GM18520 (cell line): Measurements from ENCODE around the gene TRAPPC3L.

Experiments
- ATAC-seq: cut with Tn5 transposase; IDR thresholded peaks from one replicate; pipeline ENCODE4 v1.9.1; 2021; ENCODE audit not compliant: unreplicated experiment

The TRAPPC3L gene

GRCh38 chr6:116557893-116558292 lies 12.4 kb upstream of the TRAPPC3L start:
- ATAC-seq: no peak

GRCh38 chr6:116556814-116557415 lies 11.4 kb upstream of the TRAPPC3L start:
- no peak for ATAC-seq

- no peak for ATAC-seq
Observed at GRCh38 chr6:116556065-116556464, 10.6 kb upstream of the TRAPPC3L start.

- ATAC-seq: no peak
Observed at GRCh38 chr6:116553451-116553850, 8.0 kb upstream of the TRAPPC3L start, which contains the start of gene CALHM4. TSS of gene CALHM4 (plus strand) at chr6:116553751. CDS start at chr6:116553794, 43 bp downstream.

GRCh38 chr6:116550796-116551195 lies 5.3 kb upstream of the TRAPPC3L start:
- no peak for ATAC-seq

- no peak for ATAC-seq
Observed at GRCh38 chr6:116547358-116547757, 1.9 kb upstream of the TRAPPC3L start.

GRCh38 chr6:116543149-116543548 lies 2.3 kb downstream of the TRAPPC3L start:
- ATAC-seq: no peak

- ATAC-seq: no peak
Observed at GRCh38 chr6:116542426-116542825, 3.1 kb downstream of the TRAPPC3L start.

GRCh38 chr6:116536216-116536621 lies 9.3 kb downstream of the TRAPPC3L start:
- no peak for ATAC-seq

- no peak for ATAC-seq
Observed at GRCh38 chr6:116535109-116535508, 10.4 kb downstream of the TRAPPC3L start.

GRCh38 chr6:116533233-116533957 lies 12.1 kb downstream of the TRAPPC3L start:
- no peak for ATAC-seq

GRCh38 chr6:116531675-116532570 lies 13.6 kb downstream of the TRAPPC3L start:
- peak; percentile 85 for ATAC-seq

GRCh38 chr6:116530436-116530835 lies 15.0 kb downstream of the TRAPPC3L start:
- ATAC-seq: no peak

GRCh38 chr6:116529466-116530290 lies 15.8 kb downstream of the TRAPPC3L start:
- no peak for ATAC-seq

GRCh38 chr6:116528780-116529179 lies 16.7 kb downstream of the TRAPPC3L start:
- ATAC-seq: no peak

GRCh38 chr6:116528133-116528532 lies 17.4 kb downstream of the TRAPPC3L start:
- ATAC-seq: no peak

- ATAC-seq: no peak
Observed at GRCh38 chr6:116524236-116524635, 21.2 kb downstream of the TRAPPC3L start.

GRCh38 chr6:116522896-116523295 lies 22.6 kb downstream of the TRAPPC3L start:
- no peak for ATAC-seq

GRCh38 chr6:116518621-116519368 lies 26.7 kb downstream of the TRAPPC3L start:
- no peak for ATAC-seq

GRCh38 chr6:116515141-116515540 lies 30.3 kb downstream of the TRAPPC3L start:
- ATAC-seq: no peak
